Stimulated activated CD8-positive, alpha-beta memory T cell treated with anti-CD3 and anti-CD28 coated beads, Interleukin-7, amount 100 ng/mL, for 48 hours (primary cell): ENCODE measurements around the gene KIRREL3.
A peak's percentile ranks its signal among the peaks of the same experiment; 100 is the strongest.

Source experiments
- DNase-seq, 2 donors: peaks; one replicate each; pipeline ENCODE4 v3.0.0-alpha.2; 2020; ENCODE audit warnings: low read depth in 1 of 2; ENCODE audit errors: extremely low read depth in 1 of 2

The KIRREL3 gene

DNA sequence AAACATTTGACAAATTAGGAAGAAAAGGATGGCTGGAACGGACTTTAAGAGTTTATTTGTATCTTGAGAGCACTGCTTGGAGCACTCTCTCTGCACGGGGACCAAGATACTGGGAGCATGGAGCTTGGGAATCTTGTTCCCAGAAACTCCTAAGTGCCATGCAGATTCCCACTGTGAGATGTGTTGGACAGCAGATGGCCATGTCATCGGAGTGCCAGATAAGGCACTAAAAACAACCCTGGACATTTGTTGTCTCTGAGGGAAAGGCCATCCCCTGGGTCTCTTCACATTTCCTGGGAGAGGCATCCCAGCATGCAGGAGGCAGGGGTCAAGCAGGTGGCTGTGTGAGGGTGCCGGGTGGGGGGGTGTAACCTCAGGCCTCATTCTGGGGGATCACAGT lies 2.9 kb downstream of the KIRREL3 start:
- no peak for DNase-seq

DNA sequence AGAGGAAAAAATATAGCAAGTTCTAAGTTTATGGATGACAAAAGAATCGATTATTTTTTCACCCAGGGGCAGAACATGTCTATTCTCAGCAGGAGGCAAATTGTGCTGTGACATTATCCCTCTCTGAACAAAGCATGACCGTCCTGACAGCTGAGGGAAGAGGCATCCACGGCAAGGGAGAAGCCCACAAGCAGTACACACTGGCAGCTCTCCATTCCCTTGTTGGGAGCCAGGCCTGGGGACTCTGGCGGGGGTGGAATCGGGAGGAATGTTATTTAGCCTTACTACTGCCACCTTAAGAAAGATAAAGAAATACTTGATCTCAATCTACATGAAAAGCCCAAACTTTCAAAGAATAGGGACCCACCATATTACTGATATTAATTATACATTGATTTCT lies 3.4 kb downstream of the KIRREL3 start:
- DNase-seq, result no peak

DNA sequence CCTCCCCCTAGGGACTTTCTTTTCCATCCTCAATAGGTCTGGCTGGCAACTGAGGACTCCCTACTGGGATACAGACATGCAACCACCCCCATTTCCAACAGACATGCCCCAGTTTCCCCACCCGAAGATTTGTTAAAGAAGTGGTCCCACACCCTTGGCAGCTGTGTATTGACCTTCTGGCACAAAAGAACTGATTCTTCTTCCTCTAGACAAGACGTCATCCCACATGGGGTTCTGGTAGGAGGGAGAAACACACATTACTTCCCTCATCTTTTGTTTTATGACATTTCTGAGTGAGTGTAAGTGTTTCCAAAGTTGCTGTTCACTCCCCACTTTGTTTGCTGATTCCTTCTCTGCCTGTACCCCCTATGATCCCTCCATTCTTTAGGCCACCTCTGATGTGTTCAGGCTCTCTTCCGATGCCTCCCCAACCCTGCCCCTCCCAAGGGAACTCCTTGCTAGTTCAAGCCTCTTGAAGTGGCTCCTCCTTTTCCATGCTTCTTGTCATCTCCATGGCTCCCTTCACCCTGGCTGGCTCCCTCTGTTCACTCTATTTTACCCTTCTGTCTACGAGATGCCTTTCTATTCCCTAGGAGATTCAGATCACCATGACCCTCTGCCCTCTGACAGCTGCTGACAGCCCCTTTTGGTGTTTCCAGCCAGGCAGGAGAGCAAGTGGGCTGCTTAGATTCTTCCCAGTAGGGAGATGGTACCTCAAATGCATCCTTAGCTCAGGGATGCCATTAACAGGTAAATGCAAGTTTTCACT lies 4.3 kb downstream of the KIRREL3 start:
- no peak for DNase-seq

DNA sequence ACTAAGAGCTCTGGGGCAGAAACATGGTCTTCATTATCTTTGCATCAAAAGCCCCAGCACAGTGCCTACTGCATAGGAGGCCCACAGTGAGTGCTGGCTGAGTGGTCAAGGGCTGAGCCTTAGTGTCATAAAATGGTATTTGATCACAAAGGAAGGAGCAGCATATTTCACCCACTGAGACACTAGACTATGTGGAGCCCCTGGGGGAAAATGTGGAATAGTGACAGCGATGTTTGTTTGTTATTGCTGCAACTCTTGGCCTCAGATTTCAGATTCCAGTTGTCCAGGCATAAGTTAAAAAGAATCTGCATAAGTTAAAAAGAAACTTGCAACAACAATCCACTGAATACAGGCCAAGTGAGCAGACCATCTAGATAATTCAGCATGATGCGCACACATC lies 7.0 kb downstream of the KIRREL3 start:
- no peak for DNase-seq

DNA sequence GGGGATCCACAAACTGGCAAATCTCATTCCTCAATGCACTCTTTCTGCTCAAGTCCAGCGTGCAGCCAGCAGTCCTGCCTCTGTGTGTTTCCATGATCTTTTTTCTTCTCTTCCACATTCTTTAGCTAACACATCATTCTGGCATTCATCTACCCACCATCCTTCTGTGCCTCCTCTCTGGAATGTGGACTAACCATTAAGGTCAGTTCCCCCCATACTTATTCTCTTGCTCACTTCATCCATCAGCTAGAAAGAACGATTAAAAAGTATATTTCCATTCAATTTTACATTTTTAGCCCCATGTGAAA lies 7.8 kb downstream of the KIRREL3 start:
- no peak for DNase-seq

DNA sequence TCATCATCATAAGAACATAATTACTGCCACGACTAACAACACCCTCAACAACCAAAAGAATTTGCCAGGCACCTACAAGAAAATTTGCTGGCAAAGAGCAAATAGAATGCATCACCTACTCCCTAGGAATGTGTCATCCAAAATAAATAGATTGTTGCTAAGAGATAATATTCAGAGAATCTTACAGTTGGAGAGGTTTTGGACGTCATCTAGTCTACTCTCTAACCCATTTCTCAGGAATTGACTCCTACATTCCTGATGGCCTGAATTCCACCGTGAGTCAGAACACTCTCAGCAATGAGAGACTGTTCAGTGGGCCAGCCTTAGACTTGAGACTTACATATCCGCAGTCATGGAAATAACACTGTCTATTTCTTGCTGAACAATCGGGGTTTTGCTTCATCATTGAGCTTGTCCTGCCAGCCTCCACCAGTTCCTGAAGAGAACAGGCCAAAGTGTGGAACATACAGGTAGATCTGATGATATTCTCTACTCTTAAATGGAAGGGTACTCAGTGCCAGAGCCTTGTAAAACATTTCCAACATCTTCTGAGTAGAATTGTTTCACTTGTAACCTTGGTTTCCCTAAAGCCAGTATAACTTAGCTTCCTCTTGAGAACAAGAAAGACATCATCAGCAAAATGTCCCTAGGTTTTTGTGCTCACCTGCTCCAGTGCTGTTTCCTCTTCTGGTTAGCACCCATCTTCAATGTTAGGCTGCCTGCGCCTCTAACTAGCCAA lies 8.3 kb downstream of the KIRREL3 start:
- DNase-seq, result no peak

DNA sequence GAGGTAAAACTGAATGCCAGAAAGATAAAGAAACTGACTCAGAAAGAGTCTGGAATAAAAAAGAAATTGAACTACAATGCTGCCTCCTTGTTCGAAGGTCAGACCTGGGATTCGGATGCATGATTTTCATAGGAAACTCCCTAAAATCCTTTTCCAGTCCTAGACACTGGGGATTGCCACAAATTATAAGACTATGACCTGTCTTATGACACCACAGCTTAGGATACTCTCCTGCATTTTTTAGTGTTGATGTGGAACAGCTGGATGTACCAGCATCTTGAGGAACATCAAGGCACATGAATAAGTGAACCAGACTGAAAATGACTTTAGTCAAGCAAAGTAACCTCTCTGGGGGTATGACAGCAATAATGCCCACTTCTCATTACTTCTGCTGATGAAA lies 9.0 kb downstream of the KIRREL3 start:
- DNase-seq, result no peak

DNA sequence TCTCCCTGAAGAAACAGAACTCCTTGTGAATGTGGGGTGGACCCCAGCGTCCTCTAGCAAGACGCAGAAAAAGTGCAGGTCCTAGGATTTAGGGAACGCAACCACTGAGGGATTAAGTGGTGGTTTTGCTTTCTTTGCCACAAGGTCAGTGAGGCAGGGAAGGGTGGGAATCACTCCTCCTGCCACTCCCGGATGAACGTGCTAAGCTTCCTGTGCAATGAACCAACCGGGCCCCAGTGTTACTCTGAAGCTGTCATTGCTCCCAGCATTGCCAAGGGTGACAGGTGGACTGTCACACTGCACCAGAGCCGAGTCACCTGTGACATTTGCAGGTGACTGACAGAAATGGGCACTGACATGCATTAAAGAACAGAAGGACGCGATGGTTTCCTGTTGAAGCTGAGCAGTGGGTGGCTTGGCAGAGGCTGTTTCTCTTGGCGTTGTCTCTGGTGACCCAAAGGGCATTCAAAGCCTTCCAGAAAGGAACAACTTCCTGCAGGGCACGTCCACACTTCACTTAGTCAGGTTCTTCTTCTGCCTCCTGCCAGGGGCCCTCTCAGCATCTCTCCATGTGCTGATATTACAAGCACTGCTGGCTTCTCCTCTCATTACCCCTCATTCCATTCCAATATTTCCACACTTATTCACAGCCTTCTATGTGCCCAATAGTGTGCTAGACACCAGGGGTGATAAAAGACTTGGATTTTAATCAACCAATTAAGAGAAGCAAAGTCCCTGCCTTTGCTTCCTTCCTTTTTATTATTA lies 9.7 kb downstream of the KIRREL3 start:
- no peak for DNase-seq

DNA sequence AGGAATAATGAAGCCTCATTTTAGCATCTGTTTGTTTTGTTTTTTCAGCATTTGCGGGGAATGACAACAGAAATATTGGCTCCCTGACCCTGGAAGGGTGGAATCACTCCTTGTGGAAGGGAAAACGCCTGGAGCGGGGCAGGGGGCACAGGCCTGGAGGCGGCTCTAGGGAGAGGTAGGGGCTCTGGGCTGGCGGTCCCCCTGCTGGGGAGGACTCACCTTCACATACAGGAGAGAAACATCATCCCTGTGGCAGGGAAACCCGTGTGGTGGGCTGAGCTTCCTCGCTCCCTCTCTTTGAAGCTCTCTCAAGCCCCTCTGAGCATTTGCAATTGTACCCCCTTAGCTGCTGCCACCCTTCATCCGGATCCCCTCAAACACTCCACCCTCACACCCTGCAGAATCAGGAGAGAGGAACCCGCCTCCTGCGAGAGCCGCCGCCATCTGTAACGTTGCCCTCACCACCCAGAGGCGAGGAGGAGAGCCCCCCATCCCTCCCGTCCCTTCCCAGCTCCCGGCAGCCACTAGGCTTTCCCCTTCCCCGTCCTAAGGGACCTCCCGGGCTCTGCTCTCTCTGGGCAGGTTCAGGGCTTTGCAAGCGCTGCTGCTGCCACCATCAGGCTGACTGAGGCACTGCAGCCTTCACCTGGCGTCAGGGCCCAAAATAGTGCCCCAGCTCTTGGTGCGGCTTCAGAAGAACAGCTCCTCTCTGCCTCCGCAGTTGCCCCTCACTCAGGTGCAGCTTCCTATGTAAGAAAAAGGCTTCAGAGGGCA lies 10.4 kb downstream of the KIRREL3 start:
- DNase-seq, result peak; percentile 10 to 19

DNA sequence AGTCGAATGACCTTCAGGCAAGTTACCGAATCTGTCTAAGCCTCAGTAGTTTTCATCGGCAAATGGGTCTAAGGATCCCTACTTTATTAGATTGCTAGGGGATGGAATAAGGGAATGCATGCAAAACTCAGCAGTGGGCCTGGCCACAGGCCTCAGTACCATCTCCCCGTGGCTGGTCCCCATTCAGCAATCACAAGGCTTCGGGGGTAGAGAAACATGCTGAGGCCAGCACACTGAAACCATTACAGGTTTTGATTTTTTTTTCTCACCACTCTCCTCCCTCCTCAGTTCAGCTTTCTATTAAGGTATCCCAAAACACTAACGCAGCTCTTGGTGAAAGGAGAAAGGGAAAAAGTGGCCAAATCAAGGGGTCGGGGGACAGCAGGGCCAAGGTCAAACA lies 11.9 kb downstream of the KIRREL3 start:
- no peak for DNase-seq

DNA sequence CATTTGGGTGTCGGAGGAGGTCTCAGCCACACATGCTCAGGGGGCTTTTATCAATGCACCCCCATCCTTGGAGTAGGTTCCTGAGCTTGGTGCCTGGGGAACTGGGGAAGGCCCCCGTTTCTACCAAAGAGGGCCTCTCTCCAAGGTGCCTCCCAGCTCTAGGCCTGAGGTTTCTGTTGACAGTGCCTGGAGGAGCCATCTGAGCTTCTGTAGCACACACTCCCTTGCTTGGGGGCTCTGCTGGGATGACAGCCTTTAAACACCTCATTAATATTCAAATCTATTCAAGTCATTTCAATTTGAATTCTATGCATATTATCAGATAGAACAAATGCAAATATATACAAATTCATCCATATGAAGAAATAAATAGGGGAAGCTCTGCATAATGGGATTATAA lies 18.9 kb downstream of the KIRREL3 start:
- DNase-seq, result no peak

DNA sequence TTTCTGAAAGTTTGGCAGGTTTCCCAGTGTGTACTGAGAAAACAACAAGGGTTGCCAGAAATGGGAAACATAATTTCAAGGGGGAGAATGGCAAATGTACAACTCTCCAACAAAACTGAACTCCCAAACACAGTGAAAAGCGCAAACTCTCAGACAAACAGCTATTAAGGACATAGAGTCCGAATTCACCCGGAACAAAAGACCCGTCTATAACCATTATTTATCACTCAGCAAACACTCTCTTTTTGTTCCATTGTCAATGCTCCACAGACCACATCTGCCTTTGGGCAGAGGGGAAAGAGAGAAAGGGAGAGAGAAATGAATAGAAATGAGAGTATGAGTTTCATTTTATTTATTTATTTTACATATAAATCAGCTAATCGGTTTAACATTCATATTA lies 21.7 kb downstream of the KIRREL3 start:
- no peak for DNase-seq

DNA sequence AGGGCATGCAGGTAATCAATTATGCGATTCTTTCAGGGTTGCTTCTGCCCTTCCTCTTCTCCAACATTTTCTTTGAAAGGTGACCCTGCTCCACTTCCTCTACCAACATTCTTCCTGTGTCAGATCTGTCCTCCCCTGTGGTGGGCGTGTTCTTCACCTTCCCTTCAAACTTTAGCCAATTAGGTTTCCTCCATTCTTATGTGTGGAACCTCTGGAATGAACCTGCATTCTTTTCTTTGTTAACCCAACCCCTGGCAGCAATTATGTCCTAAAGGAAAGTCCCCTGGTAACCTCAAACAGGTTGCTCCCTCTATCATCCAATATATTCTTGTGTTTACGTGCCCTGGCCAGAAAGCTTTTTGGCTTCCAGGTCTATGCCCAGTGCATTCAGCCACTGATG lies 22.4 kb downstream of the KIRREL3 start:
- no peak for DNase-seq

DNA sequence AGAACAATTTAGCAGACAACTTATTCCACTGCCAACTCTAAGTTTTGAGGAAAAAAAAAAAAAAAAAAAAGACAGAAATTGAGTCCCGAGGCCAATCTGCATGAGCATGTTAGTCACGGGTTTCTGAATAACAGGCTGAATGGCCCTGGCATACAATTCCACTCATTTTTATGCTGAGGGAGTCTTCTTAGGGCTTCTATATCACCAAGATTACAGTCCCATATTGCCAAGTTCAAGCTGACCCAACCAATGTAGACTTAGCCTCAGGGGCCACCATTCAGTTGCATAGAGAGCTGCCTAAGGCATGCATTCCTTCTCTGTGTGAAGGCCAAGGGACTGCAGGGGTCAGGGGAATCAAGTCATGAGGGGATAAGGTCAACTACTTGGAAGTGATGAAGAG lies 27.5 kb downstream of the KIRREL3 start:
- no peak for DNase-seq

DNA sequence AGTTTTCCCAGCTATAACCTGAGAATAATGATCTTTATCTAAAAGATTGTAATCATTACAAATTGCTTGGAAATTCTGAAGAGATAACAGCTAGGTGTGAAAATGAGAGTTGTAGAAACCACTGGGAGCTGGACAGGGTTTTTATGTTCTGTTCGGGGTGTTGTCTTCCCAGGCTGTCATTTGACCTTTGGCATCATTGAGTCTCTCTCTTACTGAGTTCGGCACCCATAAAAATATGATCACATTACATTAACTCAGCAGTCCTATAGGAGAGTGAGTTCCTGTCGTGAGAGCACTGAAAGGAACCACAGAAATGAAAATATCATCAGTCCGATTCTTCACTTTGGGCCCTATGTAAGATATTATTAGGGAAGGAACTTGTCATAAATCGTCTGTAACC lies 29.3 kb downstream of the KIRREL3 start:
- DNase-seq, result no peak

DNA sequence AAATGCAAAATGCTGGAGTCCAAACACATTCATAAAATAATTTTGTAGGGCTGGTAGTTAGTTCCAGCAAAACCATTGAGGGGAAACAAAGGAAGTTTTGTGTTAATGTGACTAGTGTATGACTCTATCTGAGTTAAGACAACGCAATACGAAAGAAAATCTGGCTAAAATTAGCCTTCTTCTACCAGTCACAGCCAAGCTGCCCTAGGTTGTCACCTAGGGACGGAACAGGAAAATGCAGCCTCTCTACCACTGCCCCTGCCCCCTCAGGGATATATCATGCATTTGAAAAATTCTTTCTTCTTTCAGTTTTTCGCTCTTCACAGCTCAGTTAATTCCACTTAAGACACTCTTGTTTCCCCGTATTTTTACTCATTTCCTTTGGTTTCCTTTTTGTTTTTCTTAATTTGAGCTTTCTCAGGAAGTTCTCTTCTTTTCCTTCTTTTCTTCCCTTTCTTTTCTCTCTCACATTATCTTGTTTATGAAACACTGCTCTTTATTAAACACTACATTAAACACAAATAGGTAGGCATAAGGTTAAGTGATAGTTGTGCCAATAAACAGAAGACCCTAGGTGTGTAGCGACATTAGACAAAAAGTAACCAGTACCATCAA lies 30.6 kb downstream of the KIRREL3 start:
- no peak for DNase-seq

DNA sequence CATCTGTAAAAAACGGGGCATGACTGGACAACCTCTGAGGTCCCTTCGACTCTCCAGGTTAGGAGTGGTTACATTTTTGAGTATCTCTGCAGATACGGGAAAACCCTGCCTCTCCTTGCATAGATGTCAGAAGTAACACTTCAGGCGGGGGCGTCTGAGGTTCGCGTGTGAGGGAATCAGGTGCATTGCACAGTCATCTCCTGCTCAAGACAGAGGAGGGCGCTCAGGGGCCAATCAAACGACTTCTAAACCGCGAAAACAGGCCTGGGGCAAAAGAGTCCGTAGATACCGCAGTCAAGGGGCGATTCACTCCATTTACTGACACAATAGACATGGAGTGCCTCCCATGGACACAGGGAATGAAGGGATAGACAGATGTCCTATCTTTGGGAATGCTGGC lies 31.7 kb downstream of the KIRREL3 start:
- DNase-seq, result peak in 1 of 2 donors; percentile 11

DNA sequence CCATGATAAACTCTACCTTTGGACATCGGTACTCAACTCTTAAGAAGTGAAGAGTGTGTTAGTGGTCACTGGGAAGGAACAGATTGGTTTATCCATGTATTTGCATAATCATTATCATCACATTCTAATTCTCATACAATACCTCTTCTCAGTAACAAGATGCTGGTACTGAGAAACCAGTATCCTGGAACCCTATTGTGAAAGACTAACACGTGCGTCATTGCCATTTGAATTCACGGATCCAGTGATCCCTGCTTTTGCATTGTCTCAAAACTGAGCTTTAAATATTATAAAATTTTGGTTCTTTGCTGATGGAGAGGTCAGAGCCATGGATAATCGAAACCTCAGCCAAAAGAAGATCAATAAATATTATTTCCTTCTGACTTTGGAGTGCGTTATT lies 35.2 kb downstream of the KIRREL3 start:
- no peak for DNase-seq

DNA sequence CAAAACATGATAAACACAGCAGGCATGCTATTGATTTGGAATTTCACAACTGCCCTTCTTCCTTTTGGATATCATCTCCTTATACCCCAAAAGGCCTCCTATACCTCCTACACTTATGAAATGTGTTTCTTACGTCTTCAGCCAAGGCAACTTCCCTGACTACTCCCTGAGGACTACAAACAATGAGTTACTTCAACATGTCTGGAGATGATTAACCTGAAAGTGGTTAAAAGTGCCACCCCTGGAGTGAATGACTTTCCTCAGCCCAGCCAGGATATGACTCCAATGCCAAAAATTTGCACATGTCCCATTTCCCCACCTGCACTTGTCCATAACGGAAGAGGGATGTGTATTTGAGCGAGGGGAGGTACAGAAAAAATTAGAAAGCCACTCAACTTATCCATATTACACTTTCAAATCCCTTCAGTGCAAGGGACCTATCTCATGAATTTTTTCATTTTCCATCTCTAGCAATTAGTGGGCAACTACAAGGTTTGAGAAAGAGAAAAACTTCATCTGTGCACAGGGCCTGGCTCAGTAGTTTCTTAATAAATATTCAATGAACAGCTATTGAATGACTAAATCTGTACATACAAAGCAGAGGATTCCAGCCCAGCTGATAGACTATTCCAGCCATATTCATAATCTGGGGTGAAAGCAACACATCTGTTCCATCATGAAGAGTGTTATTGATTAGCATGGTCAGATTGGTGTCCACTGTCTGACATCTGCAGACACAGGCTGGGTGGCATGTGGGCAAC lies 36.8 kb downstream of the KIRREL3 start:
- DNase-seq, result no peak

DNA sequence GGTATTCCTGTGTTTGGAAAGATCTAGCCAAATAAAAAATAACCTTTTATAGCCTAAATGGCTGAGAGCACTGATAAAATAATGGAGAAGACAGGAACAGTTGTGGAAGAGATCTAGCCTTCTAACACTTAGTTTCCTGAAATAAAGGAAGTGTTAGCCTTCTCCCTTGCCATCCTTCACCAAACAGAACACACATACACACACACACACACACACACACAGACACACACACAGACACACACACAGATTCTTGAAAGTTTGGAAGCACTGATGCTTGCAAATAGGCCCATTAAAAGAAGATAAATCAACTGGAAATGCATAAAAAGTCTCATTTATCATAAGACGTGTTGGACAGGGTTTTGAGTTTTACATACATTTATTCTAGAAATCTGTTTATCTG lies 37.5 kb downstream of the KIRREL3 start:
- DNase-seq, result no peak
